Liver (tissue), 9 donors: ENCODE results near the gene CEP162. TPM values are rescaled to one million over a fixed set of nuclear protein-coding genes. Genes with fewer than 3 reads are reported as not detected.

Experiments used
- DNase-seq: peaks from one replicate; pipeline ENCODE4 v3.0.0-alpha.2; 2017; ENCODE audit warnings: low spot score
- H3K27ac ChIP-seq, 2 donors: one replicate each; pipeline ENCODE4 v1.7.0; 2013; ENCODE audit warnings: inconsistent platforms in 2 of 2, low read length in 2 of 2, control low read depth in 1 of 2, low read depth in 1 of 2, mild to moderate bottlenecking in 1 of 2
- H3K27me3 ChIP-seq, 4 donors: one replicate each; pipeline versions ENCODE4 v1.6.1 to v1.7.0; 2013; ENCODE audit warnings: low read length in 3 of 4, inconsistent platforms in 1 of 4, mild to moderate bottlenecking in 1 of 4, moderate library complexity in 1 of 4; ENCODE audit not compliant: control insufficient read depth in 4 of 4, insufficient read depth in 4 of 4
- H3K36me3 ChIP-seq, 4 donors: one replicate each; pipeline versions ENCODE4 v1.6.1 to v1.7.0; 2013; ENCODE audit warnings: low read length in 3 of 4, mild to moderate bottlenecking in 3 of 4, low read depth in 1 of 4, moderate library complexity in 1 of 4; ENCODE audit not compliant: control insufficient read depth in 4 of 4, insufficient read depth in 3 of 4
- H3K4me1 ChIP-seq, 4 donors: one replicate each; pipeline versions ENCODE4 v1.6.1 to v1.7.0; 2013; ENCODE audit warnings: low read length in 3 of 4, mild to moderate bottlenecking in 3 of 4, moderate library complexity in 1 of 4; ENCODE audit not compliant: control insufficient read depth in 4 of 4, insufficient read depth in 4 of 4
- H3K4me3 ChIP-seq, 3 donors: one replicate each; pipeline versions ENCODE4 v1.6.1 to v1.7.0; 2013; ENCODE audit warnings: low read length in 3 of 3, control low read depth in 1 of 3, low read depth in 1 of 3, mild to moderate bottlenecking in 1 of 3
- H3K9ac ChIP-seq, 2 donors: one replicate each; pipeline ENCODE4 v1.7.0; 2013; ENCODE audit warnings: low read length in 2 of 2, mild to moderate bottlenecking in 2 of 2, moderate library complexity in 2 of 2, control low read depth in 1 of 2, low read depth in 1 of 2
- H3K9me3 ChIP-seq, 4 donors: one replicate each; pipeline versions ENCODE4 v1.6.1 to v1.7.0; 2013; ENCODE audit warnings: low read length in 3 of 4; ENCODE audit not compliant: control insufficient read depth in 4 of 4
- EGR1 ChIP-seq, 2 donors: IDR thresholded peaks; 2 replicates each; pipeline ENCODE4 v1.6.1; 2016 to 2018; ENCODE audit warnings: antibody characterized with exemption in 2 of 2, low read depth in 2 of 2
- FOXA1 ChIP-seq: IDR thresholded peaks from 2 replicates; pipeline ENCODE4 v1.6.1; 2016; ENCODE audit warnings: antibody characterized with exemption
- GABPA ChIP-seq, 2 donors: IDR thresholded peaks in 1 of 2; conservative IDR thresholded peaks in 1 of 2; 2 replicates each; pipeline ENCODE4 v1.6.1; 2016; ENCODE audit warnings: antibody characterized with exemption in 2 of 2, mild to moderate bottlenecking in 1 of 2, moderate library complexity in 1 of 2
- HNF4G ChIP-seq: IDR thresholded peaks from 2 replicates; pipeline ENCODE4 v1.6.1; 2016; ENCODE audit warnings: antibody characterized with exemption
- NR2F2 ChIP-seq: IDR thresholded peaks from 2 replicates; pipeline ENCODE4 v1.6.1; 2016; ENCODE audit warnings: antibody characterized with exemption
- RAD21 ChIP-seq, 2 donors: IDR thresholded peaks; 2 replicates each; pipeline ENCODE4 v1.6.1; 2016; ENCODE audit warnings: antibody characterized with exemption in 2 of 2, mild to moderate bottlenecking in 2 of 2
- TAF1 ChIP-seq: conservative IDR thresholded peaks from 2 replicates; pipeline ENCODE4 v1.6.1; 2016; ENCODE audit warnings: antibody characterized with exemption, mild to moderate bottlenecking
- YY1 ChIP-seq: IDR thresholded peaks from 2 replicates; pipeline ENCODE4 v1.6.1; 2016; ENCODE audit warnings: antibody characterized with exemption, mild to moderate bottlenecking
- WGBS: extraction: QIAGEN DNeasy Blood & Tissue Kit; methylation state at CpG from one replicate; pipeline ENCODE4 v1.1.7; 2013; 5-methylcytosine and 5-hydroxymethylcytosine counted together
- polyA plus RNA-seq, 2 donors: library from polyadenylated mRNA; stranded (reverse) in 1 of 2; unstranded in 1 of 2; fragments of 200-250 nt in 1 of 2; fragments of >200 nt in 1 of 2; fragmentation: Nextera tagmentation in 1 of 2; extraction: Ambion mirVana in 1 of 2; gene quantifications; one replicate each; pipeline versions ENCODE4 v1.2.1 to v1.2.3, GENCODE V29; 2013 to 2015
- total RNA-seq, 2 donors: library from RNA; depleted of rRNA; stranded (reverse); fragments of >200 nt; gene quantifications; one replicate each; pipeline ENCODE4 v1.2.3, GENCODE V29; 2014
- TF ChIP-seq, protein P1 (sequence below): IDR thresholded peaks from 2 replicates; pipeline ENCODE4 v1.6.1; 2016; ENCODE audit warnings: antibody characterized with exemption
- TF ChIP-seq, protein P2 (sequence below): fragments of 150-350 bp; IDR thresholded peaks from 2 replicates; pipeline ENCODE4 v1.5.1; 2017; ENCODE audit warnings: improper control_type of control experiment, low read depth, low read length; ENCODE audit not compliant: missing input control
- donor health status: healthy.
- donor health status: healthy.
- donor health status: healthy.
- donor health status: healthy.
- donor health status: healthy.

Gene CEP162
- total and polyA plus RNA-seq, 4 donors, result 0.87 to 4.4 (median 2.6) TPM

DNA sequence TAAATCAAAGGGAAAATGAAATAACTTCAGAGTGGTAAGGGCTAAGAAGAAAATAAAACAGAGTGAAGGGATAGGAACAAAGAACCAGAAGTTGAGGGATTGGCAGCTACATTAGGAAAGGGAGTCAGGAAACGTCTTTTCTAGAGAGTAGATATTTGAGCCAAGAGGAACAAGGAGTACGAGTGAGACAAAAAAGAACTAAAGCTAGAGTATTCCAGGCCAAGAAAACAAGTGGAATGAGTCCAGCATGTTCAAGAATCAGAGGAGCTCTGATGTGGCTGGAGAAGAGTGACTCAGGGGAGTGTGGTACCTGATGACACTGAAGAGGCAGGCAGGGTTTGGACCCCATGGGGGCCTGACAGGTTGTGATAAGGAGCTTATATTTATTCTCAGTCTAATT, 66.3 kb downstream of the CEP162 start:
- no peak for DNase-seq
- Histone ChIP-seq H3K27ac (no peak overlapping the region), H3K36me3 (peaks cover 0 to 4% (median 1%) of the 10 kb centered on the region in 4 donors), H3K9ac (no peak overlapping the region), H3K27me3 (no peaks in the 10 kb centered on the region), H3K4me3 (no peak overlapping the region), H3K9me3 (no peaks in the 10 kb centered on the region), H3K4me1 (no peaks in the 10 kb centered on the region)
- 89% methylated on average over 2 of the region's 2 CpGs for WGBS
- TF ChIP-seq, protein P1, sequence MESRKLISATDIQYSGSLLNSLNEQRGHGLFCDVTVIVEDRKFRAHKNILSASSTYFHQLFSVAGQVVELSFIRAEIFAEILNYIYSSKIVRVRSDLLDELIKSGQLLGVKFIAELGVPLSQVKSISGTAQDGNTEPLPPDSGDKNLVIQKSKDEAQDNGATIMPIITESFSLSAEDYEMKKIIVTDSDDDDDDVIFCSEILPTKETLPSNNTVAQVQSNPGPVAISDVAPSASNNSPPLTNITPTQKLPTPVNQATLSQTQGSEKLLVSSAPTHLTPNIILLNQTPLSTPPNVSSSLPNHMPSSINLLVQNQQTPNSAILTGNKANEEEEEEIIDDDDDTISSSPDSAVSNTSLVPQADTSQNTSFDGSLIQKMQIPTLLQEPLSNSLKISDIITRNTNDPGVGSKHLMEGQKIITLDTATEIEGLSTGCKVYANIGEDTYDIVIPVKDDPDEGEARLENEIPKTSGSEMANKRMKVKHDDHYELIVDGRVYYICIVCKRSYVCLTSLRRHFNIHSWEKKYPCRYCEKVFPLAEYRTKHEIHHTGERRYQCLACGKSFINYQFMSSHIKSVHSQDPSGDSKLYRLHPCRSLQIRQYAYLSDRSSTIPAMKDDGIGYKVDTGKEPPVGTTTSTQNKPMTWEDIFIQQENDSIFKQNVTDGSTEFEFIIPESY, result no peak
- TF ChIP-seq, protein P2, sequence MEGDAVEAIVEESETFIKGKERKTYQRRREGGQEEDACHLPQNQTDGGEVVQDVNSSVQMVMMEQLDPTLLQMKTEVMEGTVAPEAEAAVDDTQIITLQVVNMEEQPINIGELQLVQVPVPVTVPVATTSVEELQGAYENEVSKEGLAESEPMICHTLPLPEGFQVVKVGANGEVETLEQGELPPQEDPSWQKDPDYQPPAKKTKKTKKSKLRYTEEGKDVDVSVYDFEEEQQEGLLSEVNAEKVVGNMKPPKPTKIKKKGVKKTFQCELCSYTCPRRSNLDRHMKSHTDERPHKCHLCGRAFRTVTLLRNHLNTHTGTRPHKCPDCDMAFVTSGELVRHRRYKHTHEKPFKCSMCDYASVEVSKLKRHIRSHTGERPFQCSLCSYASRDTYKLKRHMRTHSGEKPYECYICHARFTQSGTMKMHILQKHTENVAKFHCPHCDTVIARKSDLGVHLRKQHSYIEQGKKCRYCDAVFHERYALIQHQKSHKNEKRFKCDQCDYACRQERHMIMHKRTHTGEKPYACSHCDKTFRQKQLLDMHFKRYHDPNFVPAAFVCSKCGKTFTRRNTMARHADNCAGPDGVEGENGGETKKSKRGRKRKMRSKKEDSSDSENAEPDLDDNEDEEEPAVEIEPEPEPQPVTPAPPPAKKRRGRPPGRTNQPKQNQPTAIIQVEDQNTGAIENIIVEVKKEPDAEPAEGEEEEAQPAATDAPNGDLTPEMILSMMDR, result no peak
- no peak for TF ChIP-seq GABPA (IDR thresholded peaks at IDR 0.05 in 1 of 2, conservative IDR thresholded peaks at IDR 0.05 in 1 of 2)
- no peak for TF ChIP-seq TAF1
- TF ChIP-seq YY1, result no peak

DNA sequence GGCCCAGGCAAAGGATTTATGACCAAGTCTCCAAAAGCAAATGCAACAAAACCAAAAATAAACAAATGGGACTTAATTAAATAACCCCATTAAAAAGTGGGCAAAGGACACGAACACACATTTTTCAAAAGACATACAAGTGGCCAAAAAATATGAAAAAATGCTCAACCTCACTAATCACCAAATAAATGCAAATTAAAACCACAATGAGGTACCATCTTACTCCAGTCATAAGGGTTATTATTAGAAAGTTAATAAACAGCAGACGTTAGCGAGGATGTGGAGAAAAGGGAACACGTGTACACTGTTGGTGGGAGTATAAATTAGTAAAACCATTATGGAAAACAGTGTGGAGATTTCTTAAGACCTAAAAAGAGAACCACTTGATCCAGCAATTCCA, 71.1 kb downstream of the CEP162 start:
- Histone ChIP-seq H3K9me3 (no peaks in the 10 kb centered on the region), H3K4me1 (no peaks in the 10 kb centered on the region), H3K36me3 (peaks cover 0 to 10% (median 4%) of the 10 kb centered on the region in 4 donors), H3K27me3 (no peaks in the 10 kb centered on the region), H3K9ac (no peak overlapping the region), H3K27ac (no peak overlapping the region), H3K4me3 (no peak overlapping the region)
- WGBS, result 92% methylated on average over 4 of the region's 4 CpGs
- no peak for TF ChIP-seq RAD21 (IDR thresholded peaks at IDR 0.05)
- TF ChIP-seq, protein P1, result no peak
- TF ChIP-seq EGR1 (IDR thresholded peaks at IDR 0.05; ENCODE audit: low read depth in 2 of 2), result no peak
- no peak for TF ChIP-seq HNF4G
- TF ChIP-seq TAF1, result no peak
- TF ChIP-seq, protein P2, result no peak
- TF ChIP-seq GABPA (IDR thresholded peaks at IDR 0.05 in 1 of 2, conservative IDR thresholded peaks at IDR 0.05 in 1 of 2), result no peak
- TF ChIP-seq NR2F2, result no peak
- TF ChIP-seq FOXA1, result no peak
- DNase-seq, result no peak
